IMR-90 (cell line): Measurements from ENCODE around the gene NBEA. TPM values are rescaled to one million over a fixed set of nuclear protein-coding genes. Genes with fewer than 3 reads are reported as not detected.

Source experiments
- ATAC-seq: fragments of 200-7000 bp; cut with Tn5 transposase; 2 replicates; pipeline ENCODE4 v1.9.1; 2020; ENCODE audit warnings: low read depth, mild to moderate bottlenecking, moderate library complexity
- BruUV-seq: library from RNA; stranded (reverse); fragments of 400-500 nt; replicated peaks from 2 replicates; lab custom pipeline; 2021; lab: Mats Ljungman, UMichigan
- CTCF ChIA-PET: fragments of 300-600 bp; formaldehyde crosslinking; extraction: SDS; loops from one replicate; lab custom pipeline; 2021; ENCODE audit warnings: antibody characterized with exemption; lab: Yijun Ruan, JAX
- POLR2A ChIA-PET: fragments of 300-600 bp; sonication (Branson Sonifier 250); formaldehyde crosslinking; loops from one replicate; lab custom pipeline; 2022; ENCODE audit warnings: antibody characterized with exemption; ENCODE audit not compliant: unreplicated experiment; lab: Charles Lee
- DNase-seq: peaks from one replicate; pipeline ENCODE4 v3.0.0; 2013
- H2AFZ ChIP-seq: replicated peaks from 2 replicates; pipeline ENCODE3; 2013; ENCODE audit warnings: low read length, mild to moderate bottlenecking; ENCODE audit not compliant: poor library complexity
- H2AK5ac ChIP-seq: 2 replicates; pipeline ENCODE4 v1.6.1; 2013; ENCODE audit warnings: low read depth, low read length, inconsistent platforms
- H2AK9ac ChIP-seq: replicated peaks from 2 replicates; pipeline ENCODE3; 2013; ENCODE audit warnings: mild to moderate bottlenecking, low read depth, low read length, moderate library complexity; ENCODE audit not compliant: poor library complexity
- H2BK120ac ChIP-seq: 2 replicates; pipeline ENCODE4 v1.6.1; 2013; ENCODE audit warnings: low read depth, low read length, inconsistent platforms
- H2BK15ac ChIP-seq: 3 replicates; pipeline ENCODE4 v1.6.1; 2013; ENCODE audit warnings: low read depth, low read length, inconsistent platforms
- H2BK20ac ChIP-seq: 2 replicates; pipeline ENCODE4 v1.6.1; 2013; ENCODE audit warnings: low read depth, mild to moderate bottlenecking, inconsistent platforms, low read length, moderate library complexity
- H2BK5ac ChIP-seq: 2 replicates; pipeline ENCODE4 v1.6.1; 2013; ENCODE audit warnings: mild to moderate bottlenecking, low read depth, low read length, inconsistent platforms; ENCODE audit not compliant: poor library complexity, severe bottlenecking
- H3K14ac ChIP-seq: replicated peaks from 2 replicates; pipeline ENCODE4 v1.6.1; 2013; ENCODE audit warnings: low read depth, low read length, inconsistent platforms
- H3K18ac ChIP-seq: 2 replicates; pipeline ENCODE4 v1.6.1; 2013; ENCODE audit warnings: low read depth, low read length, control low read depth
- H3K23ac ChIP-seq: 2 replicates; pipeline ENCODE4 v1.6.1; 2013; ENCODE audit warnings: low read depth, low read length, inconsistent platforms
- H3K27ac ChIP-seq: 2 replicates; pipeline ENCODE4 v1.5.1; 2013; ENCODE audit warnings: mild to moderate bottlenecking, control low read depth, low read length; ENCODE audit not compliant: insufficient read depth
- H3K27me3 ChIP-seq: 2 replicates; pipeline ENCODE4 v1.6.1; 2013; ENCODE audit warnings: low read length; ENCODE audit not compliant: control insufficient read depth, insufficient read depth
- H3K36me3 ChIP-seq: 2 replicates; pipeline ENCODE4 v1.6.1; 2013; ENCODE audit warnings: low read length, mixed read lengths; ENCODE audit not compliant: control insufficient read depth, insufficient read depth
- H3K4ac ChIP-seq: 2 replicates; pipeline ENCODE4 v1.6.1; 2013; ENCODE audit warnings: low read depth, low read length, inconsistent platforms
- H3K4me1 ChIP-seq: 2 replicates; pipeline ENCODE4 v1.6.1; 2013; ENCODE audit warnings: low read length, mixed read lengths; ENCODE audit not compliant: control insufficient read depth, insufficient read depth
- H3K4me2 ChIP-seq: 2 replicates; pipeline ENCODE4 v1.6.1; 2013; ENCODE audit warnings: low read depth, mild to moderate bottlenecking, control low read depth, low read length, moderate library complexity
- H3K4me3 ChIP-seq: 2 replicates; pipeline ENCODE4 v1.5.1; 2013; ENCODE audit warnings: low read depth, mild to moderate bottlenecking, control low read depth, low read length, moderate library complexity; ENCODE audit not compliant: insufficient read depth
- H3K56ac ChIP-seq: 2 replicates; pipeline ENCODE4 v1.6.1; 2013; ENCODE audit warnings: low read length, inconsistent platforms; ENCODE audit not compliant: insufficient read depth; ENCODE audit errors: extremely low read depth
- H3K79me1 ChIP-seq, 2 experiments: 2 replicates each; pipeline ENCODE4 v1.6.1; 2013; ENCODE audit warnings: low read length in 2 of 2, inconsistent platforms in 1 of 2, low read depth in 1 of 2
- H3K9ac ChIP-seq: 2 replicates; pipeline ENCODE4 v1.6.1; 2013; ENCODE audit warnings: low read depth, low read length, control low read depth
- H3K9me1 ChIP-seq: 2 replicates; pipeline ENCODE4 v1.6.1; 2013; ENCODE audit warnings: low read length, inconsistent platforms; ENCODE audit not compliant: insufficient read depth
- H3K9me3 ChIP-seq: 2 replicates; pipeline ENCODE4 v1.6.1; 2013; ENCODE audit warnings: low read length; ENCODE audit not compliant: control insufficient read depth, insufficient read depth
- H4K20me1 ChIP-seq: 2 replicates; pipeline ENCODE4 v1.6.1; 2013; ENCODE audit warnings: low read length, inconsistent platforms; ENCODE audit not compliant: insufficient read depth
- H4K5ac ChIP-seq: 2 replicates; pipeline ENCODE4 v1.6.1; 2013; ENCODE audit warnings: mild to moderate bottlenecking, low read depth, low read length, control low read depth
- H4K8ac ChIP-seq, 2 experiments: 2 replicates each; pipeline ENCODE4 v1.6.1; 2013; ENCODE audit warnings: low read depth in 2 of 2, low read length in 2 of 2, control low read depth in 1 of 2, inconsistent platforms in 1 of 2
- H4K91ac ChIP-seq: 2 replicates; pipeline ENCODE4 v1.6.1; 2013; ENCODE audit warnings: low read depth, low read length, inconsistent platforms; ENCODE audit not compliant: insufficient read depth
- MXI1 ChIP-seq: IDR thresholded peaks from 2 replicates; pipeline ENCODE4 v1.6.1; 2012; ENCODE audit warnings: low read depth, mild to moderate bottlenecking, low read length, moderate library complexity, borderline replicate concordance
- WGBS, 2 experiments: methylation state at CpG; one replicate each; pipeline versions ENCODE4 v1.1.5 to v1.1.7; 2013; ENCODE audit warnings: missing lambda C conversion rate in 2 of 2; ENCODE audit not compliant: insufficient read length in 1 of 2; ENCODE audit errors: extremely low coverage in 2 of 2; 5-methylcytosine and 5-hydroxymethylcytosine counted together
- dilution Hi-C: fragments of 300-500 bp; cut with HindIII; formaldehyde crosslinking; loops from one replicate; pipeline ENCODE4 v1.14.3; 2018; ENCODE audit warnings: low sequenced_read_pairs; ENCODE audit not compliant: unreplicated experiment
- in situ Hi-C: fragments of 300-500 bp; cut with MboI; formaldehyde crosslinking; loops from 3 replicates; pipeline ENCODE4 v1.14.3; 2019; ENCODE audit warnings: low sequenced_read_pairs, inconsistent platforms, mixed read lengths
- intact Hi-C: fragments of 100-400 bp; cut with micrococcal nuclease; formaldehyde crosslinking; loops from 2 replicates; pipeline ENCODE4 v1.10.0; 2022
- polyA plus RNA-seq, 3 experiments: library from polyadenylated mRNA; depleted of rRNA; stranded (reverse); fragments of >200 nt; gene quantifications; 2 replicates each; pipeline ENCODE4 v1.2.3, GENCODE V29; 2012; ENCODE audit warnings: low replicate concordance in 1 of 3
- total RNA-seq: library from RNA; depleted of rRNA; stranded (reverse); fragments of >200 nt; gene quantifications from 2 replicates; pipeline ENCODE4 v1.2.3, GENCODE V29; 2012

The NBEA gene
- total and polyA plus RNA-seq, 2 of the 4 experiments (the other 2 are of a cell fraction), result 0.82 to 2.2 TPM

DNA sequence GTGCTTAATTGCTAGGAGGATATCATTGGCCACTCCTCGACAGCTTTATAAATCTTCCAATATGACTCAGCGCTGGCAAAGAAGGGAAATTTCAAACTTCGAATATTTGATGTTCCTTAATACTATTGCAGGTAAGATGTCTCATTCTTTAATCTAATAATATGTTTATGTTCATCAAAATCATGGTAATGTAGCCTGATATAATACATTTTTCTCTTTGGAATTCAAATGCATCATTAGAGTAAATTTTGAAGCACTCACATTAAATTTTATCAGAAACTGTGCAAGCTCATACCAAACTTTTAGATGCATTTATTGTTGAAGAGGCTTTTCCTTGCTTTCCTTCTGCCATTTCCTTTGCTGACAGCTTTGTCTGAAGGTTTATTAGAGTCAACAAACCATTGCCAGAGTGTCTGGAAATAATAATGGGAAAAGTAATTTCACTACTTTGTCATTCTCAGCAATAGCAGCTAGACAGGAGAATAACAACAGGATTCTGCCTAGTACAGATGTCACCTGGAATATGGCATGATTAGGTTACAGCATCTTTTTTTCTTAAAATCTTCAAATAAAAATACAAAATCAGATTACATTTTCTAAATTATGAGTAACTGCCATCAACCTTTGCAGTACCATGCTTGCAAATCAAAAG is 613.0 kb downstream of the NBEA start:
- Histone ChIP-seq H3K79me1 (no peaks in the 10 kb centered on the region), H2BK15ac (no peak overlapping the region), H3K27ac (no peak overlapping the region), H3K4me1 (no peaks in the 10 kb centered on the region), H3K9me3 (no peaks in the 10 kb centered on the region), H3K4me3 (no peak overlapping the region), H4K20me1 (no peaks in the 10 kb centered on the region), H3K9ac (no peak overlapping the region), H3K9me1 (no peaks in the 10 kb centered on the region), H4K5ac (no peak overlapping the region), H4K91ac (no peak overlapping the region), H2BK5ac (no peak overlapping the region), H2BK20ac (no peak overlapping the region), H4K8ac (no peak overlapping the region), H3K56ac (no peak overlapping the region), H3K27me3 (no peaks in the 10 kb centered on the region), H3K36me3 (no peaks in the 10 kb centered on the region), H2AFZ (no peak overlapping the region), H3K14ac (no peak overlapping the region), H3K4me2 (no peak overlapping the region), H2AK9ac (no peak overlapping the region), H3K4ac (no peak overlapping the region), H3K23ac (no peak overlapping the region), H3K18ac (no peak overlapping the region), H2BK120ac (no peak overlapping the region), H2AK5ac (no peak overlapping the region)
- WGBS, 2 experiments, result no CpG with 5 or more reads among the region's 3 CpGs
- no TSS peak for BruUV-seq
- ChIA-PET CTCF (interaction anchor here (1.7 kb wide), 1 partner anchor 9 kb away, joined by 3 read pairs; no protein-coding TSS in a partner anchor), POLR2A (no interaction called here)
- intact Hi-C loops (no loop called here), dilution Hi-C loops (no loop called here), in situ Hi-C loops (no loop called here)
- DNase-seq (no peak), ATAC-seq (no peak)
- TF ChIP-seq MXI1, result no peak
